NB4 (cell line): ENCODE measurements around the gene ADGRA3.

Experiments used
- CTCF ChIP-seq: IDR thresholded peaks from one replicate; pipeline ENCODE4 v1.5.1; 2012; ENCODE audit warnings: low read depth, low read length
- MYC ChIP-seq: IDR thresholded peaks from 2 replicates; pipeline ENCODE4 v1.6.1; 2011; ENCODE audit warnings: low read depth, low read length
- POLR2A ChIP-seq: IDR thresholded peaks from 2 replicates; pipeline ENCODE4 v1.6.1; 2011; ENCODE audit warnings: mild to moderate bottlenecking; ENCODE audit not compliant: insufficient read length; ENCODE audit errors: extremely low read depth

GRCh38 chr4:22369901-22370562 is 145.8 kb downstream of the ADGRA3 start:
- no peak for TF ChIP-seq POLR2A
- TF ChIP-seq CTCF, result no peak
- TF ChIP-seq MYC, result no peak
